Measurements from ENCODE around the gene PCDHGC5. TPM values are rescaled to one million over a fixed set of nuclear protein-coding genes. Genes with fewer than 3 reads are reported as not detected.

PCDHGC5 gene
- total and polyA plus RNA-seq, 2 donors (not counting 1 experiment from before 2014, with no cell fraction given) = 0.10 to 0.67 TPM

DNA sequence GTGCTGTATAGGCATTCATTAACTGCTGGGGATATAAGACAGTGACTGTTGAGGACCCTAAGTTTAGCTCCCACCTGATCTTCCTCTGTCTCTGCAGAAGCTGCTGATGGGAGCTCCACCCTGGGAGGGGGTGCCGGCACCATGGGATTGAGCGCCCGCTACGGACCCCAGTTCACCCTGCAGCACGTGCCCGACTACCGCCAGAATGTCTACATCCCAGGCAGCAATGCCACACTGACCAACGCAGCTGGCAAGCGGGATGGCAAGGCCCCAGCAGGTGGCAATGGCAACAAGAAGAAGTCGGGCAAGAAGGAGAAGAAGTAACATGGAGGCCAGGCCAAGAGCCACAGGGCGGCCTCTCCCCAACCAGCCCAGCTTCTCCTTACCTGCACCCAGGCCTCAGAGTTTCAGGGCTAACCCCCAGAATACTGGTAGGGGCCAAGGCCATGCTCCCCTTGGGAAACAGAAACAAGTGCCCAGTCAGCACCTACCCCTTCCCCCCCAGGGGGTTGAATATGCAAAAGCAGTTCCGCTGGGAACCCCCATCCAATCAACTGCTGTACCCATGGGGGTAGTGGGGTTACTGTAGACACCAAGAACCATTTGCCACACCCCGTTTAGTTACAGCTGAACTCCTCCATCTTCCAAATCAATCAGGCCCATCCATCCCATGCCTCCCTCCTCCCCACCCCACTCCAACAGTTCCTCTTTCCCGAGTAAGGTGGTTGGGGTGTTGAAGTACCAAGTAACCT lies 22.1 kb downstream of the PCDHGC5 start:
- Histone ChIP-seq H4K20me1 (ENCODE audit: control insufficient read depth, insufficient read depth, low read length, poor library complexity, severe bottlenecking) (peaks cover 5% of the 10 kb centered on the region), H2AFZ (ENCODE audit: insufficient read depth, low read depth, low read length, poor library complexity, severe bottlenecking) (no peak overlapping the region), H3K27ac (ENCODE audit: low read length in 2 of 2) (peak overlapping the region; percentile 19 to 51), H3K27me3 (replicated peaks in 1 of 4; ENCODE audit: control extremely low read depth in 1 of 4, control insufficient read depth in 3 of 4, insufficient read depth in 4 of 4, low read length in 3 of 4) (no peaks in the 10 kb centered on the region), H3K4me3 (ENCODE audit: control extremely low read depth in 1 of 5, extremely low read depth in 1 of 5, insufficient read depth in 1 of 5, low read depth in 2 of 5, low read length in 4 of 5) (peak overlapping the region in 3 of 5 experiments; percentile 13 to 20 (median 17)), H3K9me3 (ENCODE audit: control extremely low read depth in 1 of 3, control insufficient read depth in 2 of 3, insufficient read depth in 1 of 3, low read length in 2 of 3) (peaks cover 0 to 13% (median 0%) of the 10 kb centered on the region in 3 donors), H3K4me2 (replicated peaks; ENCODE audit: low read depth, low read length, poor library complexity, severe bottlenecking) (peak overlapping the region; percentile 27), H3K36me3 (replicated peaks in 1 of 2; ENCODE audit: control extremely low read depth in 1 of 2, control insufficient read depth in 1 of 2, extremely low read depth in 1 of 2, insufficient read depth in 2 of 2, low read length in 1 of 2) (peaks cover 0 to 15% of the 10 kb centered on the region in 2 experiments), H3K4me1 (ENCODE audit: control insufficient read depth in 2 of 2, insufficient read depth in 2 of 2, low read length in 2 of 2) (peaks cover 58 to 95% of the 10 kb centered on the region in 2 donors), H3K79me2 (ENCODE audit: control insufficient read depth, insufficient read depth, low read length) (no peaks in the 10 kb centered on the region), H3K9ac (ENCODE audit: low read length) (peak overlapping the region; percentile 34)
- ATAC-seq (ENCODE audit: low read depth) (peak; percentile 75), DNase-seq (peak; percentile 77)
- CTCF ChIA-PET = interaction anchor here (0.5 to 12.8 kb wide), 12 partner anchors 9 to 90 kb away, joined by 3 to 176 read pairs (median 5); partner anchors contain the start of genes PCDHGA11, PCDHGA12, PCDHGC3 and PCDHGC4
- peak overlapping the region; percentile 75 for H3K27ac Mint-ChIP-seq
- peaks cover 89% of the 10 kb centered on the region for H3K4me1 Mint-ChIP-seq
- intact Hi-C loops (cut with micrococcal nuclease) = loop anchor here (1.0 to 2.0 kb wide), 2 partner anchors 13 to 34 kb away; no protein-coding TSS in a partner anchor
- TF ChIP-seq, protein P1, sequence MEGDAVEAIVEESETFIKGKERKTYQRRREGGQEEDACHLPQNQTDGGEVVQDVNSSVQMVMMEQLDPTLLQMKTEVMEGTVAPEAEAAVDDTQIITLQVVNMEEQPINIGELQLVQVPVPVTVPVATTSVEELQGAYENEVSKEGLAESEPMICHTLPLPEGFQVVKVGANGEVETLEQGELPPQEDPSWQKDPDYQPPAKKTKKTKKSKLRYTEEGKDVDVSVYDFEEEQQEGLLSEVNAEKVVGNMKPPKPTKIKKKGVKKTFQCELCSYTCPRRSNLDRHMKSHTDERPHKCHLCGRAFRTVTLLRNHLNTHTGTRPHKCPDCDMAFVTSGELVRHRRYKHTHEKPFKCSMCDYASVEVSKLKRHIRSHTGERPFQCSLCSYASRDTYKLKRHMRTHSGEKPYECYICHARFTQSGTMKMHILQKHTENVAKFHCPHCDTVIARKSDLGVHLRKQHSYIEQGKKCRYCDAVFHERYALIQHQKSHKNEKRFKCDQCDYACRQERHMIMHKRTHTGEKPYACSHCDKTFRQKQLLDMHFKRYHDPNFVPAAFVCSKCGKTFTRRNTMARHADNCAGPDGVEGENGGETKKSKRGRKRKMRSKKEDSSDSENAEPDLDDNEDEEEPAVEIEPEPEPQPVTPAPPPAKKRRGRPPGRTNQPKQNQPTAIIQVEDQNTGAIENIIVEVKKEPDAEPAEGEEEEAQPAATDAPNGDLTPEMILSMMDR (IDR thresholded peaks at IDR 0.05) = no peak
- no peak for TF ChIP-seq EZH2 (IDR thresholded peaks at IDR 0.05; ENCODE audit: borderline replicate concordance, insufficient read depth, low read depth, low read length, poor library complexity, severe bottlenecking)
- POLR2A ChIA-PET = interaction anchor here (0.6 to 1.3 kb wide), 2 partner anchors 18 to 29 kb away, joined by 3 to 6 read pairs; no protein-coding TSS in a partner anchor
- no peaks in the 10 kb centered on the region for H3K27me3 Mint-ChIP-seq
- H3K4me3 Mint-ChIP-seq = peak overlapping the region; percentile 92
- WGBS (ENCODE audit: insufficient coverage) = 84% methylated on average over 11 of the region's 14 CpGs
- peaks cover 3% of the 10 kb centered on the region for H3K9me3 Mint-ChIP-seq (ENCODE audit: insufficient read depth)
